HG02759 (cell line): Measurements from ENCODE around the gene PTPRJ.

Experiments used
- ATAC-seq: cut with Tn5 transposase; IDR thresholded peaks from one replicate; pipeline ENCODE4 v1.9.1; 2021; ENCODE audit warnings: mild to moderate bottlenecking, moderate library complexity; ENCODE audit not compliant: unreplicated experiment

The PTPRJ gene

GRCh38 chr11:47967577-47968525 is 12.5 kb upstream of the PTPRJ start:
- no peak for ATAC-seq

- ATAC-seq = no peak
Measured at GRCh38 chr11:47969401-47969800, 11.0 kb upstream of the PTPRJ start.

- ATAC-seq = no peak
Measured at GRCh38 chr11:47971501-47971900, 8.9 kb upstream of the PTPRJ start.

- no peak for ATAC-seq
Measured at GRCh38 chr11:47973173-47973572, 7.2 kb upstream of the PTPRJ start.

GRCh38 chr11:47976931-47977330 is 3.4 kb upstream of the PTPRJ start:
- ATAC-seq = no peak

GRCh38 chr11:47977623-47978022 is 2.7 kb upstream of the PTPRJ start:
- ATAC-seq = no peak

GRCh38 chr11:47979378-47980087 is 826 bp upstream of the PTPRJ start:
- no peak for ATAC-seq

GRCh38 chr11:47980907-47981621 is 705 bp downstream of the PTPRJ start:
- ATAC-seq = peak; percentile 64

GRCh38 chr11:47981667-47982404 is 1.5 kb downstream of the PTPRJ start:
- ATAC-seq = no peak

- no peak for ATAC-seq
Measured at GRCh38 chr11:47982616-47983015, 2.3 kb downstream of the PTPRJ start.

- ATAC-seq = no peak
Measured at GRCh38 chr11:47983464-47984397, 3.4 kb downstream of the PTPRJ start.

GRCh38 chr11:47986219-47986618 is 5.9 kb downstream of the PTPRJ start:
- no peak for ATAC-seq

- ATAC-seq = no peak
Measured at GRCh38 chr11:47986742-47987141, 6.4 kb downstream of the PTPRJ start.

- ATAC-seq = no peak
Measured at GRCh38 chr11:47987310-47987709, 7.0 kb downstream of the PTPRJ start.

- ATAC-seq = no peak
Measured at GRCh38 chr11:47987781-47988180, 7.4 kb downstream of the PTPRJ start.

- ATAC-seq = no peak
Measured at GRCh38 chr11:47989779-47990178, 9.4 kb downstream of the PTPRJ start.

- no peak for ATAC-seq
Measured at GRCh38 chr11:47991266-47991830, 11.0 kb downstream of the PTPRJ start.

- no peak for ATAC-seq
Measured at GRCh38 chr11:47991894-47992293, 11.5 kb downstream of the PTPRJ start.
